Esophagus squamous epithelium (tissue), 5 donors: ENCODE results near the gene ADGRG7. TPM values are rescaled to one million over a fixed set of nuclear protein-coding genes. Genes with fewer than 3 reads are reported as not detected.
A peak's percentile ranks its signal among the peaks of the same experiment; 100 is the strongest.

Source experiments
- DNase-seq: peaks from one replicate; lab custom pipeline; 2025; lab: John Stamatoyannopoulos, UW
- H3K27ac ChIP-seq, 4 donors: fragments of 200-600 bp; sonication (generic); one replicate each; pipeline ENCODE4 v1.5.1; 2016 to 2019; ENCODE audit warnings: mild to moderate bottlenecking in 1 of 4
- H3K27me3 ChIP-seq, 4 donors: fragments of 200-600 bp; sonication (generic); 1 replicate in 3 of 4; 2 replicates in 1 of 4; pipeline versions ENCODE4 v1.5.1 to v1.6.0; 2017 to 2021; ENCODE audit warnings: antibody characterized with exemption in 1 of 4
- H3K36me3 ChIP-seq, 3 donors: fragments of 200-600 bp; sonication (generic); one replicate each; pipeline ENCODE4 v1.5.1; 2016 to 2019
- H3K4me1 ChIP-seq, 3 donors: fragments of 200-600 bp; sonication (generic); one replicate each; pipeline ENCODE4 v1.5.1; 2017 to 2019
- H3K4me3 ChIP-seq, 4 donors: fragments of 200-600 bp; sonication (generic); 1 replicate in 3 of 4; 2 replicates in 1 of 4; pipeline ENCODE4 v1.5.1; 2016 to 2019; ENCODE audit warnings: mild to moderate bottlenecking in 2 of 4, moderate library complexity in 1 of 4
- H3K9me3 ChIP-seq, 3 donors: fragments of 200-600 bp; sonication (generic); one replicate each; pipeline ENCODE4 v1.5.1; 2016 to 2019
- POLR2A ChIP-seq, 4 donors: fragments of 450-650 bp; IDR thresholded peaks; one replicate each; pipeline ENCODE4 v1.6.1; 2017; ENCODE audit warnings: antibody characterized with exemption in 4 of 4, mild to moderate bottlenecking in 4 of 4, moderate library complexity in 3 of 4
- WGBS, 2 donors: methylation state at CpG; one replicate each; pipeline ENCODE4 v1.1.5; 2018; 5-methylcytosine and 5-hydroxymethylcytosine counted together
- intact Hi-C: fragments of 100-400 bp; cut with DNase I; formaldehyde crosslinking; loops from one replicate; pipeline ENCODE4 v1.15.0; 2022
- total RNA-seq, 4 donors: library from RNA; depleted of rRNA; stranded (reverse); fragments of >200 nt; gene quantifications; one replicate each; pipeline ENCODE4 v1.1.0, GENCODE V29; 2016
- TF ChIP-seq, protein P1 (sequence below), 6 experiments: fragments of 450-650 bp in 4 of 6; fragments of 200-600 bp in 2 of 6; sonication (generic) in 2 of 6; IDR thresholded peaks; one replicate each; pipeline ENCODE4 v1.5.1; 2016 to 2019; ENCODE audit warnings: antibody characterized with exemption in 6 of 6, mild to moderate bottlenecking in 4 of 6, moderate library complexity in 4 of 6
- donor health status: DM: yes; HTN: yes; CAD: no.

The ADGRG7 gene, protein sequence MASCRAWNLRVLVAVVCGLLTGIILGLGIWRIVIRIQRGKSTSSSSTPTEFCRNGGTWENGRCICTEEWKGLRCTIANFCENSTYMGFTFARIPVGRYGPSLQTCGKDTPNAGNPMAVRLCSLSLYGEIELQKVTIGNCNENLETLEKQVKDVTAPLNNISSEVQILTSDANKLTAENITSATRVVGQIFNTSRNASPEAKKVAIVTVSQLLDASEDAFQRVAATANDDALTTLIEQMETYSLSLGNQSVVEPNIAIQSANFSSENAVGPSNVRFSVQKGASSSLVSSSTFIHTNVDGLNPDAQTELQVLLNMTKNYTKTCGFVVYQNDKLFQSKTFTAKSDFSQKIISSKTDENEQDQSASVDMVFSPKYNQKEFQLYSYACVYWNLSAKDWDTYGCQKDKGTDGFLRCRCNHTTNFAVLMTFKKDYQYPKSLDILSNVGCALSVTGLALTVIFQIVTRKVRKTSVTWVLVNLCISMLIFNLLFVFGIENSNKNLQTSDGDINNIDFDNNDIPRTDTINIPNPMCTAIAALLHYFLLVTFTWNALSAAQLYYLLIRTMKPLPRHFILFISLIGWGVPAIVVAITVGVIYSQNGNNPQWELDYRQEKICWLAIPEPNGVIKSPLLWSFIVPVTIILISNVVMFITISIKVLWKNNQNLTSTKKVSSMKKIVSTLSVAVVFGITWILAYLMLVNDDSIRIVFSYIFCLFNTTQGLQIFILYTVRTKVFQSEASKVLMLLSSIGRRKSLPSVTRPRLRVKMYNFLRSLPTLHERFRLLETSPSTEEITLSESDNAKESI
- not detected for total RNA-seq

DNA sequence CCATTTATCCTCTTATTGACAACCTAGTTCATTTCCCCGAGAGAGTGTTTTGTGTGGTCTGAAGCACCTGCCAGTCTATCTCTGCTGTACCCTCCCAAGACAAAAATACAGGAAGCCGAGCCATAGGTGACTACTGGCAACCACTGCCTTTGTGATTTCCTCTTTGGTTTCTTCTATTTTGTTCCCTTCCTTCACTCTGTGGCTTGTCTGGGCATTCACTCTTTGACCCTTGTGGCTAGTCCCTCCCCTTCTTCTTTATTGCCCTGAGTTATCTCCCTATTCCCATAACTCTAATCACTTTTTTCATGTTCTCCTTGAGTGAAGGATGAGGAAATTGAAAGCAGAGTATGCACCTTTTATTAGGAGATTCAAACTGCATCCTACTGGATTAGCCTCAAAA lies at the start of gene ADGRG7:
TSS of gene ADGRG7 (plus strand) at position 297 of the 400 bp plus-strand sequence. CDS start 256 bp downstream, outside the sequence.
- H3K36me3 ChIP-seq: no peaks in the 10 kb centered on the region
- TF ChIP-seq, protein P1, sequence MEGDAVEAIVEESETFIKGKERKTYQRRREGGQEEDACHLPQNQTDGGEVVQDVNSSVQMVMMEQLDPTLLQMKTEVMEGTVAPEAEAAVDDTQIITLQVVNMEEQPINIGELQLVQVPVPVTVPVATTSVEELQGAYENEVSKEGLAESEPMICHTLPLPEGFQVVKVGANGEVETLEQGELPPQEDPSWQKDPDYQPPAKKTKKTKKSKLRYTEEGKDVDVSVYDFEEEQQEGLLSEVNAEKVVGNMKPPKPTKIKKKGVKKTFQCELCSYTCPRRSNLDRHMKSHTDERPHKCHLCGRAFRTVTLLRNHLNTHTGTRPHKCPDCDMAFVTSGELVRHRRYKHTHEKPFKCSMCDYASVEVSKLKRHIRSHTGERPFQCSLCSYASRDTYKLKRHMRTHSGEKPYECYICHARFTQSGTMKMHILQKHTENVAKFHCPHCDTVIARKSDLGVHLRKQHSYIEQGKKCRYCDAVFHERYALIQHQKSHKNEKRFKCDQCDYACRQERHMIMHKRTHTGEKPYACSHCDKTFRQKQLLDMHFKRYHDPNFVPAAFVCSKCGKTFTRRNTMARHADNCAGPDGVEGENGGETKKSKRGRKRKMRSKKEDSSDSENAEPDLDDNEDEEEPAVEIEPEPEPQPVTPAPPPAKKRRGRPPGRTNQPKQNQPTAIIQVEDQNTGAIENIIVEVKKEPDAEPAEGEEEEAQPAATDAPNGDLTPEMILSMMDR (IDR thresholded peaks at IDR 0.05): no peak
- no peak for TF ChIP-seq POLR2A (IDR thresholded peaks at IDR 0.05)
- intact Hi-C loops: no loop called here
- H3K27me3 ChIP-seq: peaks cover 0 to 6% (median 0%) of the 10 kb centered on the region in 4 donors
- no peaks in the 10 kb centered on the region for H3K4me1 ChIP-seq
- H3K9me3 ChIP-seq: no peaks in the 10 kb centered on the region
- 68 to 71% methylated on average over 2 of the region's 2 CpGs for WGBS, 2 donors
- H3K27ac ChIP-seq: no peak within 1 kb of the TSS
- DNase-seq: no peak
- H3K4me3 ChIP-seq: no peak within 1 kb of the TSS

GRCh38 chr3:100560426-100560825 lies 49.0 kb upstream of the ADGRG7 start:
- Histone ChIP-seq H3K4me3 (no peak overlapping the region), H3K9me3 (no peaks in the 10 kb centered on the region), H3K4me1 (peaks cover 4 to 27% (median 10%) of the 10 kb centered on the region in 3 donors), H3K27ac (no peak overlapping the region), H3K36me3 (no peaks in the 10 kb centered on the region), H3K27me3 (no peaks in the 10 kb centered on the region)
- intact Hi-C loops: no loop called here
- TF ChIP-seq, protein P1 (IDR thresholded peaks at IDR 0.05): no peak
- TF ChIP-seq POLR2A (IDR thresholded peaks at IDR 0.05): no peak
- DNase-seq: no peak
- 64 to 68% methylated on average over 4 of the region's 4 CpGs for WGBS, 2 donors

DNA sequence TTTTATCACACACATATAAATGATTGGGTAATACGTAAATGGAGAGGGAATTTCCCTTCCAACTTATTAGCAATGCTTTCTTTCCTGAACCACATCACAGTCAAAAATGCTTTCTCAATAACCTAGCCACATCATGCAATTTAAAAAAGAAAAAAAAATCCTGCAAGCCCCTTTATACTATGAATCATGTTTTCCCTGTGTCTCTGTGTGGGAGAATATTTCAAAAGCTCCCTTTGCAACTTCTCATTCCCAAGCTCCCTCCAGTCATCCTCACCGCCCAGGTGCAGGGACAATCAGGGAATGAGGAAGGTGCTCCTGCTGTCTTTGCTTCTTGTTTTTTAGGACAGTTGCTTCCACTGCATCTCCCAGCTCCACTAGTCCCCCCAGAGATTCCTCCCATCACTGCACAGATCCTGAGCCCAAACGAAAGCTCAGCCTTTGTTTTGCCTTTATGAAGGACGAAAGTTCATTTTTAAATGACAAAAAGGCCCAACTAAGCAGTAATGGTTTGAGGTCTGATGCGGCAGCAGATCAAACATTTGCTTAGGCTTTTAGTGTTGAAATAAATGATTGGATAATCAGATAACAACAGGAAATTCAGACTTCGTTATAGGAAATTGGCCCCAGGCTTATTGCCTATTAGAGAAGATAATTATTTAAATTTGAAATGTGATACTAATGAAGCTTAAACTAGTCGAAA lies 47.8 kb upstream of the ADGRG7 start:
- H3K36me3 ChIP-seq: no peaks in the 10 kb centered on the region
- DNase-seq: no peak
- H3K9me3 ChIP-seq: no peaks in the 10 kb centered on the region
- H3K27me3 ChIP-seq: no peaks in the 10 kb centered on the region
- intact Hi-C loops: no loop called here
- H3K4me3 ChIP-seq: peak overlapping the region in 1 of 4 donors; percentile 1
- TF ChIP-seq POLR2A (IDR thresholded peaks at IDR 0.05): no peak
- TF ChIP-seq, protein P1 (IDR thresholded peaks at IDR 0.05): no peak
- WGBS, 2 donors: 24 to 27% methylated on average over 7 of the region's 7 CpGs
- H3K27ac ChIP-seq: peak overlapping the region; percentile 7 to 44 (median 18)
- H3K4me1 ChIP-seq: peaks cover 4 to 27% (median 10%) of the 10 kb centered on the region in 3 donors

GRCh38 chr3:100562224-100562857 lies 47.1 kb upstream of the ADGRG7 start:
- Histone ChIP-seq H3K36me3 (no peaks in the 10 kb centered on the region), H3K27ac (peak overlapping the region in 3 of 4 donors; percentile 7 to 44 (median 41)), H3K27me3 (no peaks in the 10 kb centered on the region), H3K4me1 (peaks cover 4 to 27% (median 10%) of the 10 kb centered on the region in 3 donors), H3K4me3 (no peak overlapping the region), H3K9me3 (no peaks in the 10 kb centered on the region)
- TF ChIP-seq POLR2A (IDR thresholded peaks at IDR 0.05): no peak
- TF ChIP-seq, protein P1 (IDR thresholded peaks at IDR 0.05): no peak
- intact Hi-C loops: no loop called here
- DNase-seq: no peak
- WGBS, 2 donors: 42 to 48% methylated on average over 4 of the region's 4 CpGs
